ENCODE results near the gene SNX33. TPM values are rescaled to one million over a fixed set of nuclear protein-coding genes. Genes with fewer than 3 reads are reported as not detected.
A peak's percentile ranks its signal among the peaks of the same experiment; 100 is the strongest.

The SNX33 gene
- total and polyA plus RNA-seq, 2 of the 13 experiments (the other 11 are each of a cell fraction or from before 2014, with no cell fraction given): 11.0 to 11.6 TPM

- TF ChIP-seq CHCHD3 (CRISPR knock-in tag; IDR thresholded peaks at IDR 0.05) (peak; percentile 88; the same call in 1 of the 2 replicates), MAFK (conservative IDR thresholded peaks at IDR 0.05 in 1 of 2, IDR thresholded peaks at IDR 0.05 in 1 of 2; ENCODE audit: low read length in 2 of 2) (no peak), ZBTB46 (CRISPR knock-in tag; IDR thresholded peaks at IDR 0.05; ENCODE audit: borderline replicate concordance) (no peak), RORA (CRISPR knock-in tag; IDR thresholded peaks at IDR 0.05) (no peak), ZNF766 (CRISPR knock-in tag; IDR thresholded peaks at IDR 0.05; ENCODE audit: borderline replicate concordance) (peak; percentile 86; the same call in 1 of the 2 replicates), ZFP41 (CRISPR knock-in tag; IDR thresholded peaks at IDR 0.05; ENCODE audit: borderline replicate concordance) (peak; percentile 84; the same call in 1 of the 2 replicates), RNF219 (CRISPR knock-in tag; IDR thresholded peaks at IDR 0.05) (no peak), NR0B2 (CRISPR knock-in tag; IDR thresholded peaks at IDR 0.05) (peak; percentile 92; the same call in 1 of the 2 replicates), ZNF704 (CRISPR knock-in tag; IDR thresholded peaks at IDR 0.05; ENCODE audit: borderline replicate concordance) (peak; percentile 46; the same call in 1 of the 2 replicates), PAXIP1 (CRISPR knock-in tag; conservative IDR thresholded peaks at IDR 0.05) (peak; percentile 44), ZNF614 (CRISPR knock-in tag; IDR thresholded peaks at IDR 0.05; ENCODE audit: borderline replicate concordance) (peak; percentile 60; the same call in 1 of the 2 replicates), CEBPZ (IDR thresholded peaks at IDR 0.05; ENCODE audit: low read length) (no peak), RFXAP (CRISPR knock-in tag; IDR thresholded peaks at IDR 0.05; ENCODE audit: borderline replicate concordance) (peak; percentile 86), EHMT2 (IDR thresholded peaks at IDR 0.05; ENCODE audit: borderline replicate concordance, low read depth, low read length) (no peak)
These were observed 7.8 kb upstream of the SNX33 start, which contains the start of gene IMP3 (continued) for GRCh38 chr15:75639709-75640482.
